Measurements from ENCODE around the gene VPS37D. TPM values are rescaled to one million over a fixed set of nuclear protein-coding genes. Genes with fewer than 3 reads are reported as not detected.

Gene VPS37D
- total RNA-seq, 1 experiment from 2014 or later, result 5.7 TPM

- TF ChIP-seq CTCF (IDR thresholded peaks at IDR 0.05) (no peak), NFE2L1 (CRISPR knock-in tag; IDR thresholded peaks at IDR 0.05) (no peak), ATF2 (CRISPR knock-in tag; IDR thresholded peaks at IDR 0.05; ENCODE audit: borderline replicate concordance, low read depth) (no peak)
These were observed 19.7 kb upstream of the VPS37D start (continued) for GRCh38 chr7:73647725-73648592.

GRCh38 chr7:73648593-73649332 is 18.9 kb upstream of the VPS37D start:
- Mint-ChIP-seq H3K36me3 (no peaks in the 10 kb centered on the region), H3K27me3 (ENCODE audit: low read depth) (peaks cover 70% of the 10 kb centered on the region), H3K4me1 (peaks cover 15% of the 10 kb centered on the region), H3K27ac (no peak overlapping the region), H3K4me3 (peak overlapping the region; percentile 70), H3K9me3 (no peaks in the 10 kb centered on the region)
- peak; percentile 45; the same call in 1 of the 2 replicates for TF ChIP-seq ZNF512 (CRISPR knock-in tag; IDR thresholded peaks at IDR 0.05; ENCODE audit: borderline replicate concordance)
- TF ChIP-seq CREB1 (CRISPR knock-in tag; IDR thresholded peaks at IDR 0.05), result no peak
- ATAC-seq, result no peak
- POLR2A ChIA-PET, result no interaction called here
- CTCF ChIA-PET, result interaction anchor here (1.5 kb wide), 1 partner anchor 42 kb away, joined by 6 read pairs; no protein-coding TSS in a partner anchor
- no peak for DNase-seq (ENCODE audit: low spot score)

- DNase-seq (ENCODE audit: low spot score) (no peak), ATAC-seq (no peak)
- H3K4me3 Mint-ChIP-seq, result peak overlapping the region; percentile 50
- no peaks in the 10 kb centered on the region for H3K36me3 Mint-ChIP-seq
- peaks cover 15% of the 10 kb centered on the region for H3K4me1 Mint-ChIP-seq
- H3K27ac Mint-ChIP-seq, result no peak overlapping the region
- ChIA-PET CTCF (interaction anchor here (0.6 to 1.5 kb wide), 3 partner anchors 9 to 53 kb away, joined by 3 to 6 read pairs (median 3); no protein-coding TSS in a partner anchor), POLR2A (interaction anchor here (0.6 kb wide), 1 partner anchor 198 kb away, joined by 3 read pairs; no protein-coding TSS in a partner anchor)
- H3K27me3 Mint-ChIP-seq (ENCODE audit: low read depth), result peaks cover 70% of the 10 kb centered on the region
- no peak for TF ChIP-seq USF1 (CRISPR knock-in tag; IDR thresholded peaks at IDR 0.05)
- no peaks in the 10 kb centered on the region for H3K9me3 Mint-ChIP-seq
These were observed 18.1 kb upstream of the VPS37D start for GRCh38 chr7:73649576-73649975.

GRCh38 chr7:73650524-73650923 is 17.1 kb upstream of the VPS37D start:
- DNase-seq (ENCODE audit: low spot score), result no peak
- no peak overlapping the region for H3K27ac Mint-ChIP-seq
- peaks cover 8% of the 10 kb centered on the region for H3K9me3 Mint-ChIP-seq
- H3K4me3 Mint-ChIP-seq, result no peak overlapping the region
- H3K4me1 Mint-ChIP-seq, result peaks cover 15% of the 10 kb centered on the region
- ATAC-seq, result no peak
- peaks cover 66% of the 10 kb centered on the region for H3K27me3 Mint-ChIP-seq (ENCODE audit: low read depth)
- POLR2A ChIA-PET, result no interaction called here
- CTCF ChIA-PET, result no interaction called here
- no peaks in the 10 kb centered on the region for H3K36me3 Mint-ChIP-seq
- no peak for TF ChIP-seq CDX4 (CRISPR knock-in tag; IDR thresholded peaks at IDR 0.05; ENCODE audit: borderline replicate concordance)
- TF ChIP-seq JAZF1 (CRISPR knock-in tag; IDR thresholded peaks at IDR 0.05), result no peak
- TF ChIP-seq MXD4 (CRISPR knock-in tag; IDR thresholded peaks at IDR 0.05; ENCODE audit: borderline replicate concordance), result no peak
- TF ChIP-seq ATF2 (CRISPR knock-in tag; IDR thresholded peaks at IDR 0.05; ENCODE audit: borderline replicate concordance, low read depth), result no peak
- no peak for TF ChIP-seq TEAD1 (CRISPR knock-in tag; IDR thresholded peaks at IDR 0.05)
- TF ChIP-seq SP1 (CRISPR knock-in tag; conservative IDR thresholded peaks at IDR 0.05), result no peak
- no peak for TF ChIP-seq ZNF423 (CRISPR knock-in tag; IDR thresholded peaks at IDR 0.05)
- TF ChIP-seq NR2C2 (CRISPR knock-in tag; IDR thresholded peaks at IDR 0.05), result no peak
- no peak for TF ChIP-seq IRF1 (CRISPR knock-in tag; IDR thresholded peaks at IDR 0.05)
- no peak for TF ChIP-seq FOXK1 (CRISPR knock-in tag; IDR thresholded peaks at IDR 0.05)
- no peak for TF ChIP-seq E2F1 (CRISPR knock-in tag; IDR thresholded peaks at IDR 0.05)
- TF ChIP-seq ZNF219 (CRISPR knock-in tag; IDR thresholded peaks at IDR 0.05; ENCODE audit: borderline replicate concordance), result no peak

Measured in WTC11 (cell line).